ENCODE data around the gene EXD1.
A peak's percentile ranks its signal among the peaks of the same experiment; 100 is the strongest.

The EXD1 gene

GRCh38 chr15:41169781-41170180 lies 60.8 kb downstream of the EXD1 start:
- DNase-seq, result no peak
- Histone ChIP-seq H3K9ac (ENCODE audit: low read depth, low read length) (no peak overlapping the region), H3K27ac (ENCODE audit: low read length) (no peak overlapping the region)

GRCh38 chr15:41169086-41169485 lies 61.5 kb downstream of the EXD1 start:
- Histone ChIP-seq H3K4me3 (ENCODE audit: low read depth in 1 of 2, low read length in 2 of 2) (no peak overlapping the region), H3K27ac (ENCODE audit: low read length) (no peak overlapping the region), H4K20me1 (ENCODE audit: insufficient read depth, low read length) (no peaks in the 10 kb centered on the region), H3K9ac (ENCODE audit: low read depth, low read length) (no peak overlapping the region), H3K4me1 (ENCODE audit: insufficient read depth, low read length) (no peaks in the 10 kb centered on the region), H2AFZ (ENCODE audit: low read depth, low read length) (no peak overlapping the region), H3K4me2 (ENCODE audit: insufficient read depth, low read length) (no peak overlapping the region), H3K27me3 (ENCODE audit: insufficient read depth, low read length, poor library complexity) (no peaks in the 10 kb centered on the region), H3K36me3 (ENCODE audit: insufficient read depth, low read length) (no peaks in the 10 kb centered on the region), H3K9me3 (ENCODE audit: insufficient read depth, low read length, severe bottlenecking) (no peaks in the 10 kb centered on the region), H3K79me2 (ENCODE audit: insufficient read depth, low read length) (no peaks in the 10 kb centered on the region)
- ATAC-seq (ENCODE audit: insufficient read depth, low read depth) (no peak), DNase-seq (no peak)
- TF ChIP-seq EZH2 (IDR thresholded peaks at IDR 0.05; ENCODE audit: borderline replicate concordance, low read depth, low read length, severe bottlenecking), result no peak
- TF ChIP-seq CTCF (IDR thresholded peaks at IDR 0.05; ENCODE audit: borderline replicate concordance, extremely low read depth, low read length, poor library complexity, severe bottlenecking), result no peak

More at GRCh38 chr15:41169781-41170180, 60.8 kb downstream of the EXD1 start:
- no peaks in the 10 kb centered on the region for H3K36me3 ChIP-seq (ENCODE audit: insufficient read depth, low read length)
- no peak overlapping the region for H3K4me2 ChIP-seq (ENCODE audit: insufficient read depth, low read length)
- no peaks in the 10 kb centered on the region for H4K20me1 ChIP-seq (ENCODE audit: insufficient read depth, low read length)
- H3K4me1 ChIP-seq (ENCODE audit: insufficient read depth, low read length), result no peaks in the 10 kb centered on the region
- H3K9me3 ChIP-seq (ENCODE audit: insufficient read depth, low read length, severe bottlenecking), result no peaks in the 10 kb centered on the region
- no peak overlapping the region; the same call in 1 of the 2 replicates for H2AFZ ChIP-seq (ENCODE audit: low read depth, low read length)
- H3K4me3 ChIP-seq (ENCODE audit: low read depth in 1 of 2, low read length in 2 of 2), result no peak overlapping the region
- no peaks in the 10 kb centered on the region for H3K27me3 ChIP-seq (ENCODE audit: insufficient read depth, low read length, poor library complexity)
- TF ChIP-seq EZH2 (IDR thresholded peaks at IDR 0.05; ENCODE audit: borderline replicate concordance, low read depth, low read length, severe bottlenecking) (no peak), CTCF (IDR thresholded peaks at IDR 0.05; ENCODE audit: borderline replicate concordance, extremely low read depth, low read length, poor library complexity, severe bottlenecking) (no peak)
- H3K79me2 ChIP-seq (ENCODE audit: insufficient read depth, low read length), result no peaks in the 10 kb centered on the region
- no peak for ATAC-seq (ENCODE audit: insufficient read depth, low read depth)

- H3K36me3 ChIP-seq (ENCODE audit: insufficient read depth, low read length), result no peaks in the 10 kb centered on the region
- no peaks in the 10 kb centered on the region for H4K20me1 ChIP-seq (ENCODE audit: insufficient read depth, low read length)
- H3K79me2 ChIP-seq (ENCODE audit: insufficient read depth, low read length), result no peaks in the 10 kb centered on the region
- no peak overlapping the region for H3K27ac ChIP-seq (ENCODE audit: low read length)
- TF ChIP-seq EZH2 (IDR thresholded peaks at IDR 0.05; ENCODE audit: borderline replicate concordance, low read depth, low read length, severe bottlenecking) (no peak), CTCF (IDR thresholded peaks at IDR 0.05; ENCODE audit: borderline replicate concordance, extremely low read depth, low read length, poor library complexity, severe bottlenecking) (no peak)
- no peaks in the 10 kb centered on the region for H3K27me3 ChIP-seq (ENCODE audit: insufficient read depth, low read length, poor library complexity)
- H3K9me3 ChIP-seq (ENCODE audit: insufficient read depth, low read length, severe bottlenecking), result no peaks in the 10 kb centered on the region
- no peak for DNase-seq
- peak; percentile 44; the same call in 2 of the 3 replicates for ATAC-seq (ENCODE audit: insufficient read depth, low read depth)
- H3K9ac ChIP-seq (ENCODE audit: low read depth, low read length), result no peak overlapping the region
- no peak overlapping the region for H3K4me2 ChIP-seq (ENCODE audit: insufficient read depth, low read length)
- no peak overlapping the region for H3K4me3 ChIP-seq (ENCODE audit: low read depth in 1 of 2, low read length in 2 of 2)
- peak overlapping the region; percentile 52; the same call in 1 of the 2 replicates for H2AFZ ChIP-seq (ENCODE audit: low read depth, low read length)
- H3K4me1 ChIP-seq (ENCODE audit: insufficient read depth, low read length), result peaks cover 9% of the 10 kb centered on the region
Measured at GRCh38 chr15:41161736-41162135, 68.8 kb downstream of the EXD1 start.

- Histone ChIP-seq H3K4me2 (ENCODE audit: insufficient read depth, low read length) (no peak overlapping the region), H3K4me1 (ENCODE audit: insufficient read depth, low read length) (peaks cover 9% of the 10 kb centered on the region), H3K9ac (ENCODE audit: low read depth, low read length) (no peak overlapping the region), H3K27me3 (ENCODE audit: insufficient read depth, low read length, poor library complexity) (no peaks in the 10 kb centered on the region), H2AFZ (ENCODE audit: low read depth, low read length) (no peak overlapping the region), H4K20me1 (ENCODE audit: insufficient read depth, low read length) (no peaks in the 10 kb centered on the region), H3K4me3 (ENCODE audit: low read depth in 1 of 2, low read length in 2 of 2) (no peak overlapping the region), H3K36me3 (ENCODE audit: insufficient read depth, low read length) (no peaks in the 10 kb centered on the region), H3K27ac (ENCODE audit: low read length) (no peak overlapping the region), H3K9me3 (ENCODE audit: insufficient read depth, low read length, severe bottlenecking) (no peaks in the 10 kb centered on the region), H3K79me2 (ENCODE audit: insufficient read depth, low read length) (no peaks in the 10 kb centered on the region)
- DNase-seq, result no peak
- ATAC-seq (ENCODE audit: insufficient read depth, low read depth), result no peak
- TF ChIP-seq CTCF (IDR thresholded peaks at IDR 0.05; ENCODE audit: borderline replicate concordance, extremely low read depth, low read length, poor library complexity, severe bottlenecking) (no peak), EZH2 (IDR thresholded peaks at IDR 0.05; ENCODE audit: borderline replicate concordance, low read depth, low read length, severe bottlenecking) (no peak)
Measured at GRCh38 chr15:41161336-41161735, 69.2 kb downstream of the EXD1 start.

All from DND-41 (cell line).